Colon (tissue), 2 donors: ENCODE measurements around the gene CFL1.

Source experiments
- FAIRE-seq: peaks from 2 replicates; lab custom pipeline; 2012; peaks lifted over from hg19 to GRCh38; lab: Jason Lieb, UNC
- donor health status: control.
- donor health status: control.

Gene CFL1

DNA sequence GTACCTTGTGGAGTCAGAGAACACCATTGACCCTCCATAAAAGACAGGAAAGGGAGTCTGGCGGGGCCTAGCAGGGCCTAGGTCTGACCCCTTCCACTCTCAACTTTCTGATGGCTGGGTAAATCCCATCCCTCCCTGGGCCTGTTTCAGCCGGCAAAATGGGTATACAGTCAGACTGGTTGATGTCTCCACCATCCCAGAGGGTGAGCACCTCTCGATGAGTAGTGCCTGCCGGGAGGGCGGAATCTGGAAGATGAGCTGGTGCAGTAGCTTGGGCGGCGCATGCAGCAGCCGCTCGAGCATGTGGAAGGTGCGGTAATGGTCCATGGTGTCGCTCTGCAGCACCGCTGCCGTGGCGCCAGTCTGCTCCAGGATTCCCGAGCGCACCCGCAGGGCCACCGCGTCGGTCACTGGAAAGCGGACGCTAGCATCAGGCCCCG lies 29.8 kb upstream of the CFL1 start:
- no peak for FAIRE-seq

DNA sequence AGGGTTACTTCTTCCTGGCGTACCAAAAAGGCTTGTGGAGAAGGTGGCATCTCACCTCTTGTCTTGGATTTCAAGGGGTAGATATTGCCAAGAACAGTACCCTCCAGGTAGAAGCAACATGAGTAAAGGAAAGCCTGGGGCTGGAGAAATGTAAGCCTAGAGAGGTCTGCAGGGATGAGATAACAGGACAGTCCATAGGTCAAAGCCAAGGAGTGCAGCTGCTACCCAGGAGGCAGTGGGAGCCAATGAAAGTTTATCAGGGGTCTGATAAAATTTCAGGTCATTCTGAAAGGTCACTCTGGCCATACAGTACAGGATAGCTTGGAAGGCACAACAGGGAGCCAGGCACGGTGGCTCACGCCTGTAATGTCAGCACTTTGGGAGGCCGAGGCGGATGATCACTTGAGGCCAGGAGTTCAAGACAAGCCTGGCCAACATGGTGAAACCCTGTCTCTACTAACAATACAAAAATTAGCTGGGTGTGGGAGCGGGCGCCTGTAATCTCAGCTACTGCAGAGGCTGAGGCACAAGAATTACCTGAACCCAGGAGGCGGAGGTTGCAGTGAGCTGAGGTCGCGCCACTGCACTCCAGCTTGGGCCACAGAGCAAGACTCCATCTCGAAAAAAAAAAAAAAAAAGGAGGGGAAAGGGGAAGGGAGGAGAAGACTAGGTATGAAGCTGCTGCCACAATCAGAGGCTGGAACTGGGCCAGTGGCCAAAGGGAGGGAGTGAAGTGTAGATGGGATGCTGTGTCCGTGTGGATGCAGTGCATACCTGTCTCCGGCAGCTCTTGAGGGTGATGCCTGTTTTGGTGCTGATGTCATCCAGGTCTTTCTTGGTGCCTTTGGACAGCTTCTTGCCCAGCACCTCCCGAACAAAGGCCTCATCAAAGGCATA lies 29.1 kb upstream of the CFL1 start:
- no peak for FAIRE-seq

DNA sequence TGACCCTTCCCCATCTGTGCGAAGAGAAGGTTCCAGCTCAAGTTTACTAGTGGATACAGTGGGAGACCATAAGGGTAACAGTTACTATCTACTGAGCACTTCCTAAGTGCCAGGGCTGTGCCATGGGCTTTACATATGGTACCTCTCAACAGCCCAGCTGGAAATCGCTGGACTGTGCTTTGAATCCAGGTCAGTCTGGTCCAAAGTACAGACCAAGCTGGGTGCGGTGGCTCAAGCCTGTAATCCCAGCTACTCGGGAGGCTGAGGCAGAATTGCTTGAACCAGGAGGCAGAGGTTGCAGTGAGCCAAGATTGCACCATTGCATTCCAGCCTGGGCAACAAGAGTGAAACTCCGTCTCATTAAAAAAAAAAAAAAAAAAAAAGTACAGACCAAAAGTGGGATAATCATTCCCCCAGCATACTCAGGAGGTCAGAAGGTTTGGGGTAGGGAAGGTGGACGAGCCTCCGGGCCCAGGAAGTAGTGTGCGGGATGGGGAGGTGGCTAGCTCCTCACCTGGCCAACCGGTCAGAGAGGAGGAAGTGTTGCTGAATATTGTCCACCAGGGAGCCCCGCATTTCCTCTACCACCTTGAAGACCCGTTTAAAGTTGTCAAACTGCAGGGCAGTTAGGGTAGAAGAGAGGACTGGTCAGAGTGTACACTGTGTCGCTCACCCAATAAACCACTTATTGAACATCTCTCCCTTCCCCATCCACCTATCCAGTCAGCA lies 28.0 kb upstream of the CFL1 start:
- FAIRE-seq = no peak

DNA sequence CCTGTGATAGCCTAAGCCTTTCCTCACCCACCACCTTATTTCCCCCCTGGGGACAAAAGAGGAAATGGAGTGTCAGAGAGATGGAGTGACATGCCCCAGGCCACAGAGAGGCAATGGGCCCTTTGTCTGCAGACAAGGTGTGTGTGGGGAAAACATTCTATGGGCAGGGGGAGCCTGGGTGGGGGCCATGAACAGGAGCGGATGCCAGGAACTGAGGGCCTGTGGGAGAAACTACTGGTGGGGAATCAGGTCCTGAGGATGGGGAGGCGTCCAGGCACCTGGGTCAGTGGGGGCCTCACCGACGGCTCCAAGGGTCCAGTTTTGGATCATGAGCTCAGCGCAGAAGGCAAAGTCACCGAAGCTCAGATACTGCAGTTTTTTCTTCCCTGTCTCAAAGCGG lies 27.3 kb upstream of the CFL1 start:
- FAIRE-seq = no peak

DNA sequence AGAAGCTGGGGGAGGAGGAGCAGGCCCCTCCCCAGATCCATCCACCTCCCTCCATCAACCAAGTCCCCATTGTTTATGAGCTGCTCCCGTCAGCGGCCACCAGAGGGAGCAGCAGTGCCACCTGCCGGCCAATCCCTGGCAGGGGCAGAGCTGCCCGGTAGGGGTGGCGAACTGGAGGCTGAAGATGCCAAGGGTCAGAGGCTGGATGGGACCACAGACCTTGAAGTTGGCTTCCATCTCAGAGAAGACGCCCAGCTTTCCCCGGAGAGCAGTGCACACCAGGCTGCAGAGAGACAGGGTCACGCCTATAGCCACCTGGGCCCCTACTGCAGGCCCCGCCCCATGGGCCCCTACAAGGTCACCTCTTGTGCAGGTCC lies 26.7 kb upstream of the CFL1 start:
- FAIRE-seq = no peak

DNA sequence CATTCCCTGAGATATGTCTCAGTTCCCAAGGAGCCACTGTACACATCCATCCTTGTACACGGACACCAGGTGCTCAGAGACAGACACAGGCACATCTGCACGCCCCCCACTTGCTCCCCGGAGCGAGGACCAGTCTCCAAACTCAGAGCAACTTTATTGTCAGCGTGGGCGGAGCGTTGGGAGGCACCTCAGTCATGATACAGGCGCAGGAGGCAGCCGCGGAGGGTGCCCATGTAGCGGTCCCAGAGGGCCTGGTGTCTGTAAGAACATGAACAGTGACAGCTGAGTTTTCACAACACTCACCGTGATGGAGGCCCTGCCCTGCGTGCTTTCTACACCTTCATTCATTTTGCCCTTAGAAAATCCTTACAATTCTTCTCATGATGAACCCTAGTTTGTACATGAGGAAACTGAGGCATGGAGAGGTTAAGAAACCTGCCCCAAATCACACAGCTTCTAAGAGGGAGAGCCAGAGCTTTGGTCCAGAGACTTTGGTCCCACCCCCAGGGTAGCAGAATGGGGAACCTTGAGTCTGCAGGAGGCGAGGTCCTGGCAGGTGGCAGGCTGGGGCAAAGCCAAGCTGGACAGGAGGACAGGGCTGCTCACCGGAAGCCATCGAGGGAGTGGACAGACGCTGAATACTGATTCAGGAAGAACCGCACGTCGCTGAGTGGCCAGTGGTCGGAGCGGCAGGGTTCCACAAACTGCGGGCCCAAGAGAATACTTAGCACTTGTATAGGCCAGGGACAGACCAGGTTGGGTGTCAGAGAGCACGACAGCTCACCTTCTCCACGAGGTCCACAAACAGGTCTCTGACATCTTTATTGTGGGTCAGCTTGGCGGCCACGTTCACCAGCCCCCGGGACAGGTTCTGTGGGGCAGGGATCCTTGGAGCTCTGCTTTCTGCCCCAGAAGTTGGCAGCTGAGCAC lies 26.1 kb upstream of the CFL1 start:
- no peak for FAIRE-seq

DNA sequence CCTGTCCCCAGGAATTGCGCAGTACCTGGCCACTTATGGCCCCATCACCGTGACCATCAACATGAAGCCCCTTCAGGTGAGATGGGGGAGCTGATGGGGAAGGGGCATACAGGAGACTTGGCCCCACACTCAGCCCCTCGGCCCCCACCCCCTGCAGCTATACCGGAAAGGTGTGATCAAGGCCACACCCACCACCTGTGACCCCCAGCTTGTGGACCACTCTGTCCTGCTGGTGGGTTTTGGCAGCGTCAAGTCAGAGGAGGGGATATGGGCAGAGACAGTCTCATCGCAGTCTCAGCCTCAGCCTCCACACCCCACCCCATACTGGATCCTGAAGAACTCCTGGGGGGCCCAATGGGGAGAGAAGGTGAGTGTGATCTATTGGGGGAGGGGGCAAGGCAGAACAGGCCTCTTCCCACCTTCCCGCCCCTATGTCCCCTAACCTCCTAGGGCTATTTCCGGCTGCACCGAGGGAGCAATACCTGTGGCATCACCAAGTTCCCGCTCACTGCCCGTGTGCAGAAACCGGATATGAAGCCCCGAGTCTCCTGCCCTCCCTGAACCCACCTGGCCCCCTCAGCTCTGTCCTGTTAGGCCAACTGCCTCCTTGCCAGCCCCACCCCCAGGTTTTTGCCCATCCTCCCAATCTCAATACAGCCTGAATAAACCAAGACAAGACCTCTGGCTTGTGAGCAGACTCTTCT lies 25.2 kb upstream of the CFL1 start:
- FAIRE-seq = no peak

DNA sequence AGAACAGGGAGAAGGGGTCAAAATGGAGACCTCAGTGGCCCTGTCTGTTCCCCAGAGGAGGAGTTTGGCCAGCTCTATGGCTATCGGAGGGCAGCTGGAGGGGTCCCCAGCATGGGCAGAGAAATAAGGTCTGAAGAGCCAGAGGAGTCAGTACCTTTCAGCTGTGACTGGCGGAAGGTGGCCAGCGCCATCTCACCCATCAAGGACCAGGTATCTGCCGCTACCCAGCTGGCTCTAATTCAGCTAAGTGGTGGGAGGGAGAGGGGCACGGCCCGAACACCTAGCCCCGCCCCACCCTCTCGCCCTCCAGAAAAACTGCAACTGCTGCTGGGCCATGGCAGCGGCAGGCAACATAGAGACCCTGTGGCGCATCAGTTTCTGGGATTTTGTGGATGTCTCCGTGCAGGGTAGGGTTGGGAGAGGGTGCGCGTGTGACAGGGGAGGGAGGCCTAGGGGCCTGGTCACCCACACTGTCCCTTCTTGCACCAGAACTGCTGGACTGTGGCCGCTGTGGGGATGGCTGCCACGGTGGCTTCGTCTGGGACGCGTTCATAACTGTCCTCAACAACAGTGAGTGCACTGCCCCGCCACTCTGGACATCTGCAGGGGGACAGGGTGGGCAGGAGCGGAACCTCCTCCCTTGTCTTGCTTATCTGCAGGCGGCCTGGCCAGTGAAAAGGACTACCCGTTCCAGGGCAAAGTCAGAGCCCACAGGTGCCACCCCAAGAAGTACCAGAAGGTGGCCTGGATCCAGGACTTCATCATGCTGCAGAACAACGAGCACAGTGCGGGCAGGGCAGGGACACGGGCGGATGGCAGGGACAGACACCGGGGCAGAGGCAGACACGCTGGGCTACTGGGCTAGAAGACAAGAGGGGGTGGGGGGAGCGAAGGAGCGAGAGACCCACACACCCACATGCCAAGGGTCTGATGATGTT lies 24.4 kb upstream of the CFL1 start:
- FAIRE-seq = no peak

DNA sequence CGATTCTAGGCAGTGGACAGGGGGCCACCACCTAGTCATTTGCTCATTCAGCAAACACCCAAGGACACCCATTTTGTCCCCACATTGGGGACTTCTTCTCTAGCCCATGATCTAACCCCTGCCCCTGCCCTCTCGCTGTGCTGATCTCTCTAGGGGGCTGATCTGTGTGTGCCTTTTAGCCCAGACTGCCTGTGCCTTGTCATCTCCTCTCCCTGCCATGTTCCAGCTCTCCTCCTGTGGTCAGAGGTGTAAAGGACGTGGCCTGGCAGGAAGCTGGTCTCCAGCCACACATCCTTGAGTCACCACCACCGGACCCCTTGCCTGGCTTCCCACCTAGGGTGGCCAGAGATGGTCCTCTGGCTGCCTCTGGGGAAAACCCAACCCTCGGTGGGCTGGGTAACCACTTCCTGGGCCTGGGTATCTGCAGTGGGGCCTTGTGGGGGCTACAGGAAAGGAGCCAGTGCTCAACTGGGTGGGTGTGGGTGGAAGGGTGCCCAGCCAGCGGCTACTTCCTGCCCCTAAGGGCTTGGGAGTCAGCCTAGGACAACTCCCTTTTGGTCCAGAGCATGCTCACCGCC lies 23.0 kb upstream of the CFL1 start:
- FAIRE-seq = no peak

DNA sequence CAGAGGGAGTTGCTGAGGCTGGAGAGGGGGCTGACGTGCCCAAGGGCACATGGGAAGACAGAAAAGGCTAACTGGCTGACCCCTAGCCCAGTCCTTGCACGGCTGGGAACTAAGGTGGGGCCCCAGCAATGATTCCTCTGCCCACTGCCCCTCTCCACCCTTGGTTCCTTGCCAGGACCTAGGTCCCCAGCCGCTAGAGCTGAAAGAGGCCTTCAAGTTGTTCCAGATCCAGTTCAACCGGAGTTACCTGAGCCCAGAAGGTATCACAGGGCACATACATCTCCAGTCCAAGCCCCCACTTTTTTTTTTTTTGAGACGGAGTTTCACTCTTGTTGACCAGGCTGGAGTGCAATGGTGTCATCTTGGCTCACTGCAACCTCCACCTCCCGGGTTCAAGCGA lies 22.0 kb upstream of the CFL1 start:
- FAIRE-seq = no peak

DNA sequence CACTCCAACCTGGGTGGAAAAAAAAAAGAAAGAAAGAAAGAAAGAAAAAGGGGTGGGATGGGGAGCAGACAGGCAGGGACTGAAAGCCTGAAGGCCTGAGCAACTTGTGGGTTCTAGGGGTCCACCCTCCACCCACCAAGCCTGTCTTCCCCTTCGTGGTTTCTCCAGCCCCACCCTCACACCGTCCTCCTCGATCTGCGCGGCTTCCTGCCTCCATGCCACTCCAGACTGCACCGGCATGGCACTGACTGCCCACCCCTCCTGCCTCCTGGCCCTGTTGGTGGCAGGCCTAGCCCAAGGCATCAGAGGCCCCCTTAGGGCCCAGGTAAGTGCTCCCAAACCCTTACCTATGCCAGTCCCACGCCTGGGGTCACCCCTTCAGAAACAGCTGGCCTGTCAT lies 21.6 kb upstream of the CFL1 start, which contains the start of gene CTSW:
Gene CTSW, plus strand, starts transcription at position 221 of the 400 bp plus-strand sequence. Its CDS starts 18 bp downstream, at position 239.
- no peak for FAIRE-seq

DNA sequence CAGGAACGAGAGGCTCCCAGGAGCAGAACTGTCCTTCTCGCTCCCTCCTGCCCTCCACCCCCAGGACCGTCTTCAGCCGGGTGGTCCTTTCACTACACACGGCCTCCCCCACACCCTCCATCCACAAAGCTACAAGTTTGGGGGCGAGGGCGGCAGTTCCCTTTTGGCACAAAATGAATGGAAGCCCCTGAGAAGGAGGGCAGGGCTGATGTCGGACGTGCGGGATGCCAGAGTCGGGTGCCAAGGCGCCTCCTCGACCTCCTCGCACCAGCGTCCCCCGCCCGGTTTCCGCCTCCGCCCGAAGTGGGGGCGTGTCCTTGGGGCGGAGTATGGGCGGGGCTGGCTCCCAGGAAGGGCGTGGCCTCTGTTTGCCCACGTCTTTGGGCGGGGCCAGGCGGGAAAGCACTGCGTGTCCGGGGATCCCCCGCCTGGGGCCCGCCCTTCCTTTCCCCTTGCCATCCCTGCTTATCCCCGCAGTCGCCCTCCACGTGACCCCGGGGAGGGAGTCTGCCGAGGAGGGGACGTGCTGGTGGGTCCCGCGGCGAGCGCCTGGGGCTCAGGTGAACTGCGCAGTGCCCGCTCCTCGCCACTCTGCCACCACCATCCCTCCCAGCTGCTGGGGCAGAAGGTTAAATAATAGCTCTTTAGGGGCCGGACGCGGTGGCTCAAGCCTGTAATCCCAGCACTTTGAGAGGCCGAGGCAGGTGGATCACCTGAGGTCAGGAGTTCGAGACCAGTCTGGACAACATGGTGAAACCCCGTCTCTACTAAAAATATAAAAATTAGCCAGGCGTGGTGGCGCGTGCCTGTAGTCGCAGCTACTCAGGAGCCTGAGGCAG lies 15.6 kb upstream of the CFL1 start:
- FAIRE-seq = peak; percentile 38

DNA sequence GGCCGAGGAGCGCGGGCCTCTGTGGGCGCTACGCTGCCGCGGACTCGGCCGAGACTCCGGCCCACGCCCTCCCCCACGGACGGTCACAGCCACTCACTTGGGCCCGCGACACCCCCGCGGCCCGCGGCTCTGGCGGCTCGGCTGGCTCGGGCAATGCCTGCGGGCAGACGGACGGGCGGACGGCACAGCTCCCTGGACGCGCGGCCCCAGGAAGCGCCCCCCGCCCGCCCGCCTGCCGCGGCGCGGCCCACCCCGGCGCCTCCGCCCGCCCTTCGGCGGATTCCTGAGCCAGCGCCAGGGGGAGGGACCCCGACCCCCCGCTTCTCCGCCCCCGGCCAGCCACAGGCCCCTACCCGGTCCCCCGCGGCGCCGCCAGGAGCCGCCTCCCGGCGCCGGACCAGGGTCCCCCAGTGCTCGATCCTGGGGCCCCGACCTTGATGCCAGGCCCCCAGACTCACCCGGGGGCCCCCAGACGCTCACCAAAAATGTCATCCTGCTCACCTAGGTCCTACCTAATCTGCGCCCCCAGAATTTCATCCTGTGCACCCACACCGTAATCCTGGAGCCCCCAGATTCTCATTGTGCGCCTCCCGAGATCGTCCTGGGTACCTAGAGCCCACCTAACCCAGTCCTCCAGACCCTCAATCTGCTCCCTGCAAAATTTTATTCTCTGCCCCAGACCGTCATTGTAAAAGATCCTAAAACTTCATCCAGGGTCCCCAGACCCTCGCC lies 14.8 kb upstream of the CFL1 start, which contains the start of gene EFEMP2:
Gene EFEMP2, minus strand, starts transcription at position 215 of the 732 bp plus-strand sequence. CDS start 446 bp downstream, outside the sequence.
- FAIRE-seq = no peak

DNA sequence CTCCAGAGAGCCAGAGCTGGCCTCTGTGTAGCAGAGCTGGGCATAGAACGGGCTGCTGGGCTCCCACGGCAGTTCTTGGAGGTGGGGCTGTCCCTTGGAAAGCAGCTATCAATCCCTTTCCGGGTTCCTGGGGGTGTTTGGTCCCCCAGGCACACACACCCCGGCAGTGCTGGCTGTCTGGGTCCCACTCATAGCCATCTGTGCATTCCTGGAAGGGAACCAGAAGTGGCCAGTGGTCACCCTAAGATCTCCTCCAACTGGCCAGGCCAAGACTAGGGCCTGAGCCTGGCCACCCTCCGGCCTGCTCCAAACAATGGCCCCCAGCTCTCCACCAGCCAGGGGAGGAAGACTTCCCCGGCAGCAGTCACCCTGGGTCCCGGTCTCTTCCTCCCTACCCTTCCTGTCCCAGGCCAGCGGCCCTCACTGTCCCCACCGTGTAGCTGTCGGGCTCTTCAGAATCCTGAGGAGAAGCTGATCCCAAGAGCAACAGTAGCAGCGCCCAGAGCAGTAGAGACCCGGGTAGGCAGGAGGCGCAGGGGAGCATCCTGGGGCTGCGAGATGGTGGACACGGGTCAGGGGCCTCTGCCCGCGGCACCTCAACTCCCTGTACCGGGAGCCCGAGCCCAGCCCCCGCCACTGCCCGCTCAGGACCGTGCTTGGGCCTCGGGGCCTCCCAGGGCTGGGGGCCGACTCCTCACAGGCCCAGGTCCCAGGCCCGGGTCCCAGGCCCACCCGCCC lies 14.0 kb upstream of the CFL1 start:
- no peak for FAIRE-seq

DNA sequence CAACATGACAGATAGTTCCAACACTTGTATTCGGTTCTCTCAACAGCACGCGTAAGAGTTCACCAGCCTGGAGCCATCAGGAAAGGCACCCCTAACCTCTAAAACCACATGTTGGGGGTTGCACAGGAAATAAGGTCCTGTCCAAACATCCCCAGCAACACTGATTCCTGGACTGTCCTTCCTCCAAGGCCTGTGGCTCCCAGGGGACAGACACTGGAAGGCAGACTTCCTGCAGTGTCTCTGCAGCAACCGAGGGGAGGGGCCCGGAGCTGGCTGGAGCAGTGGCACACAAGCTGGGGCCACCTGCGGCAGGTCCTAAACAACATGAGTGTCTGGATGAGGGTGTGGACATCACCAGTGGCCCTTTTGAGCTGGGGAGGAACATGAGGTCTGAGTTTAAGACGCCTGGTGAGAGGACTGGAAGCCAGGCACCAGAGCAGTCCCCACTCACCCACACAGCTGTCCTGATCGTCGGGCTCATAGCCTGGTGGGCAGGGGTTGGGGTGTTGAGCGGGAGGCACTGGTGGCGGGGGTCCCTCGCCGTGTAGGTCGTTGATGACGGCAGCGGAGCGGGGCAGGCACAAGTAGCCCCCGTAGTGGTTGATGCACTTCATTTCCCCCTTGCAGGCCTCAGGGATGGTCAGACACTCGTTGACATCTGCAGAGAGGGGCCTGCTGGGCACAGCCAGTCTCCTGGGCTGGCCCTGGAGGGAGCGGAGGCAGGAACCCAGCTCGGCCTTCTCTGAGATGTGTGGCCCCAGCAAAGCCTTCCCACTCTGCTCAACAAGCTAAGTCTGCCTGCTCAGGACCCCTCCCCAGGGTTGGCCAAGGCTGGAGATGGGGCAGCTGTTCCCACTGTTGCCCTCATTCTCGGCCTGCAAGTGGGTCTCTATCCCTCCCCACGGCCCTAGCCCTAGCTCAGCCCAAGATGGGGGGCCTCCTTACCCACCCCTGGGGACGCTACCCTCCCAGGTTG lies 13.0 kb upstream of the CFL1 start:
- FAIRE-seq = no peak

DNA sequence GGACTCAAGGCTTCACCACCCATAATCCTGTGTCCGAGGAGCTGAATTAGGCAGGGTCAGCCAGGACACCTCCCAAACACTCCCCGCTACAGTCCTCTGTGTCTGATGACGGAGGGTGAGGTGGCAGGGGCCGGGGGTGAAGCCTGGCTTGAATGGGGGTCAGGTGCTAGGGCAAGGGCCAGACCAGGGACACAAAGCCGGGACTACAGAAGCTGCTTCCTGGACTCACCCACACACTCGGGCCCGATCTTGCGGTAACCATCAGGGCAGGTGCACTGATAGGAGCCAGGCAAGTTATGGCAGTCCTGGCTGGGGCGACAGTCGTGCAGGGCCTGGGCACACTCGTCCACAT lies 12.3 kb upstream of the CFL1 start:
- FAIRE-seq = no peak
